ENCODE results near the gene NDFIP1.
"Not testable (repeated sequence)": the region's sequence is repeated elsewhere in the genome, so short reads cannot be mapped to it uniquely, and the experiment has no call there.

The NDFIP1 gene

GRCh38 chr5:142120247-142120935, 11.8 kb downstream of the NDFIP1 start:
- DNase-seq = no peak

GRCh38 chr5:142122121-142122520, 13.5 kb downstream of the NDFIP1 start:
- DNase-seq = no peak

- no peak for DNase-seq
Measured at GRCh38 chr5:142125378-142125777, 16.8 kb downstream of the NDFIP1 start.

GRCh38 chr5:142125963-142126362, 17.4 kb downstream of the NDFIP1 start:
- no peak for DNase-seq

- DNase-seq = no peak
Measured at GRCh38 chr5:142128675-142129208, 20.2 kb downstream of the NDFIP1 start.

GRCh38 chr5:142129446-142130066, 21.0 kb downstream of the NDFIP1 start:
- DNase-seq = no peak

- DNase-seq = no peak
Measured at GRCh38 chr5:142131394-142131793, 22.8 kb downstream of the NDFIP1 start.

- DNase-seq = no peak
Measured at GRCh38 chr5:142132916-142133315, 24.3 kb downstream of the NDFIP1 start.

- DNase-seq = no peak
Measured at GRCh38 chr5:142133330-142134206, 25.0 kb downstream of the NDFIP1 start.

GRCh38 chr5:142134331-142135010, 25.9 kb downstream of the NDFIP1 start:
- no peak for DNase-seq

GRCh38 chr5:142141463-142141862, 32.9 kb downstream of the NDFIP1 start:
- DNase-seq = no peak

GRCh38 chr5:142143878-142144277, 35.3 kb downstream of the NDFIP1 start:
- peak; percentile 26 for DNase-seq

- DNase-seq = peak; percentile 23
Measured at GRCh38 chr5:142145106-142145900, 36.7 kb downstream of the NDFIP1 start.

GRCh38 chr5:142149363-142149762, 40.8 kb downstream of the NDFIP1 start:
- DNase-seq = no peak

GRCh38 chr5:142150431-142150830, 41.9 kb downstream of the NDFIP1 start:
- DNase-seq = no peak

- peak; percentile 48 for DNase-seq
Measured at GRCh38 chr5:142151436-142152383, 43.1 kb downstream of the NDFIP1 start.

- DNase-seq = no peak
Measured at GRCh38 chr5:142152384-142152732, 43.8 kb downstream of the NDFIP1 start.

GRCh38 chr5:142153674-142154448, 45.3 kb downstream of the NDFIP1 start:
- DNase-seq = no peak

- not testable (repeated sequence) for DNase-seq
Measured at GRCh38 chr5:142154449-142154841, 45.9 kb downstream of the NDFIP1 start.

GRCh38 chr5:142156839-142157463, 48.4 kb downstream of the NDFIP1 start:
- DNase-seq = no peak
